OCI-LY1 (cell line): ENCODE results near the gene KIDINS220.

Experiments
- EZH2 ChIP-seq: fragments of 200-600 bp; sonication (generic), shearing (Covaris generic); IDR thresholded peaks from 2 replicates; pipeline ENCODE4 v1.8.0; 2017; ENCODE audit warnings: borderline replicate concordance, mixed run types, mild to moderate bottlenecking, antibody characterized with exemption, low read length, moderate library complexity, mixed read lengths
- TF ChIP-seq, protein P1 (sequence below): fragments of 200-600 bp; sonication (generic), shearing (Covaris generic); IDR thresholded peaks from 2 replicates; pipeline ENCODE4 v1.5.1; 2017; ENCODE audit warnings: mild to moderate bottlenecking, antibody characterized with exemption, low read length, moderate library complexity, mixed read lengths

DNA sequence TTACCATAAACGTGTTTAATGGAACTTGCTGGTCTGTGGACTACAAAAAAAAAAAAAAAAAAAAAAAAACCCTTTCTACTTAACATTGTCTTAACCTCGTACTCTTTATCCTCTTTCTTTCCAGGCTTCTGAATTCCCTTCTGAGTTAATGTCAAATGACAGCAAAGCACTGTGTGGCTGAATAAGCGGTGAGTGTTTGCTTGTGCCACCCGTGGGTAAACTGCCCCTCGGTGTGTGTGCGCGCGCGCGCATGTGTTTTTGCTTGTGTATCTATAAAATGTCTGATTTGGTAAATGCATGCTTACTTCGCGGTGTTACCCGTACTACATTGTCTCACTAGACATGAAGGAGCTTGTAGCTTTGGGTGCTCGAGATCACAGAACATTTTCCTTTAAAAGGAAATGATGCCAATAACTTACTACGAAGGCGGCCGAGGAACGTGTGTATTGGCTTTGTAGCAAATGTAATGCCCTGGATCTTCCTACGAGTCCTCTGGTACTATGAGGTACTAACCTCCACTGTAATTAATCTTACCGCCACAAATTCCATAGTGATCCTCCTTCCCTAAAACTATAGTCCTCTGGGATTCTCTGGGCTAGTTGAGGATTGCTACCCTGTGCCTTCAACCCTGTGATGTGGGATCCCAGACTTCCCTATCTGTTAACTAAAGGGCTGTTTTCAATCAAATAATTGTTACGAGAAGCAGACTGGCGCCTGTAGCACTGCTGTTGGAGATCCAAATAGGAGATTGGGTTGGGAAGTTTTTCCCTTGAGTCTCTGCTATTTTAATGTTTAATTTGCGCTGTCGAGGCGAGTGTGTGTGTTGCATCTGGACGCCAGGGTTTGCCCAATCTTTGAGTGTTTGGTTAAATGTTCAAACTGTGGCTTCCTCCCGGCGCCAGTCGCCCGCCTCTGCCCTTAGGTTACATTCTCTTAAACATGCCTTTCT lies 154.4 kb downstream of the KIDINS220 start:
- TF ChIP-seq, protein P1, sequence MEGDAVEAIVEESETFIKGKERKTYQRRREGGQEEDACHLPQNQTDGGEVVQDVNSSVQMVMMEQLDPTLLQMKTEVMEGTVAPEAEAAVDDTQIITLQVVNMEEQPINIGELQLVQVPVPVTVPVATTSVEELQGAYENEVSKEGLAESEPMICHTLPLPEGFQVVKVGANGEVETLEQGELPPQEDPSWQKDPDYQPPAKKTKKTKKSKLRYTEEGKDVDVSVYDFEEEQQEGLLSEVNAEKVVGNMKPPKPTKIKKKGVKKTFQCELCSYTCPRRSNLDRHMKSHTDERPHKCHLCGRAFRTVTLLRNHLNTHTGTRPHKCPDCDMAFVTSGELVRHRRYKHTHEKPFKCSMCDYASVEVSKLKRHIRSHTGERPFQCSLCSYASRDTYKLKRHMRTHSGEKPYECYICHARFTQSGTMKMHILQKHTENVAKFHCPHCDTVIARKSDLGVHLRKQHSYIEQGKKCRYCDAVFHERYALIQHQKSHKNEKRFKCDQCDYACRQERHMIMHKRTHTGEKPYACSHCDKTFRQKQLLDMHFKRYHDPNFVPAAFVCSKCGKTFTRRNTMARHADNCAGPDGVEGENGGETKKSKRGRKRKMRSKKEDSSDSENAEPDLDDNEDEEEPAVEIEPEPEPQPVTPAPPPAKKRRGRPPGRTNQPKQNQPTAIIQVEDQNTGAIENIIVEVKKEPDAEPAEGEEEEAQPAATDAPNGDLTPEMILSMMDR: no peak
- TF ChIP-seq EZH2: no peak
